OCI-LY7 (cell line): ENCODE results near the gene C5orf15. TPM values are rescaled to one million over a fixed set of nuclear protein-coding genes. Genes with fewer than 3 reads are reported as not detected.
A peak's percentile ranks its signal among the peaks of the same experiment; 100 is the strongest.

ENCODE experiments used
- BruUV-seq: library from RNA; stranded (reverse); fragments of 400-500 nt; replicated peaks from 2 replicates; lab custom pipeline; 2021; lab: Mats Ljungman, UMichigan
- CTCF ChIA-PET: fragments of 300-600 bp; sonication (Branson Sonifier 250); formaldehyde crosslinking; loops from one replicate; lab custom pipeline; 2022; ENCODE audit warnings: antibody characterized with exemption; ENCODE audit not compliant: unreplicated experiment; lab: Charles Lee
- POLR2A ChIA-PET: fragments of 300-600 bp; sonication (Branson Sonifier 250); formaldehyde crosslinking; loops from one replicate; lab custom pipeline; 2022; ENCODE audit warnings: antibody characterized with exemption; lab: Charles Lee
- DNase-seq: peaks from one replicate; pipeline ENCODE4 v3.0.0-alpha.2; 2015; ENCODE audit warnings: low spot score
- H2AFZ ChIP-seq: fragments of 200-600 bp; sonication (generic), shearing (Covaris generic); 2 replicates; pipeline ENCODE4 v1.6.1; 2014; ENCODE audit warnings: mild to moderate bottlenecking, antibody characterized with exemption, low read length, moderate library complexity
- H3K27ac ChIP-seq: fragments of 200-600 bp; sonication (generic); 2 replicates; pipeline ENCODE4 v1.5.1; 2014; ENCODE audit warnings: mixed run types, low read depth, mild to moderate bottlenecking, moderate library complexity, low read length, inconsistent platforms; ENCODE audit not compliant: poor library complexity, severe bottlenecking
- H3K36me3 ChIP-seq: fragments of 200-600 bp; sonication (generic); 2 replicates; pipeline ENCODE4 v1.6.1; 2014; ENCODE audit warnings: mild to moderate bottlenecking, antibody characterized with exemption, low read length, moderate library complexity, mixed read lengths; ENCODE audit not compliant: insufficient read depth
- H3K4me1 ChIP-seq: fragments of 200-600 bp; sonication (generic); 2 replicates; pipeline ENCODE4 v1.5.1; 2014; ENCODE audit warnings: mild to moderate bottlenecking, low read length; ENCODE audit not compliant: insufficient read depth, poor library complexity, severe bottlenecking
- H3K4me2 ChIP-seq: fragments of 200-600 bp; sonication (generic); 2 replicates; pipeline ENCODE4 v1.6.1; 2014; ENCODE audit warnings: mild to moderate bottlenecking, low read length
- H3K4me3 ChIP-seq: fragments of 200-600 bp; sonication (generic); 2 replicates; pipeline ENCODE4 v1.5.1; 2014; ENCODE audit warnings: mild to moderate bottlenecking, low read depth, low read length; ENCODE audit not compliant: poor library complexity, severe bottlenecking
- H3K79me2 ChIP-seq: fragments of 200-600 bp; sonication (generic); 2 replicates; pipeline ENCODE4 v1.6.1; 2016; ENCODE audit warnings: low read depth, mild to moderate bottlenecking, low read length, moderate library complexity, mixed read lengths; ENCODE audit not compliant: insufficient read depth
- H3K9me2 ChIP-seq: fragments of 200-600 bp; sonication (generic); 2 replicates; pipeline ENCODE4 v1.6.1; 2016; ENCODE audit warnings: mild to moderate bottlenecking, low read length, mixed read lengths; ENCODE audit not compliant: insufficient read depth
- H3K9me3 ChIP-seq: fragments of 200-600 bp; sonication (generic); 2 replicates; pipeline ENCODE4 v1.6.1; 2014; ENCODE audit warnings: mild to moderate bottlenecking, mixed run types, low read length, mixed read lengths
- H4K20me1 ChIP-seq: fragments of 200-600 bp; sonication (generic); 2 replicates; pipeline ENCODE4 v1.6.1; 2014; ENCODE audit warnings: mild to moderate bottlenecking, antibody characterized with exemption, low read length, moderate library complexity, mixed read lengths; ENCODE audit not compliant: insufficient read depth
- CTCF ChIP-seq: fragments of 200-600 bp; sonication (generic); conservative IDR thresholded peaks from 2 replicates; pipeline ENCODE4 v1.5.1; 2014; ENCODE audit warnings: mild to moderate bottlenecking, antibody characterized with exemption, low read length, moderate library complexity, mixed read lengths
- EZH2phosphoT487 ChIP-seq: fragments of 200-600 bp; sonication (generic); IDR thresholded peaks from 2 replicates; pipeline ENCODE4 v1.6.1; 2018; ENCODE audit warnings: low read depth, borderline replicate concordance, mild to moderate bottlenecking, mixed run types, antibody characterized with exemption, low read length, moderate library complexity, mixed read lengths
- intact Hi-C: fragments of 100-400 bp; cut with micrococcal nuclease; formaldehyde crosslinking; loops from one replicate; pipeline ENCODE4 v1.10.0; 2022; ENCODE audit not compliant: unreplicated experiment
- total RNA-seq, 2 experiments: library from RNA; depleted of rRNA in 1 of 2; stranded (reverse); fragments of >200 nt in 1 of 2; shearing (Covaris generic) in 1 of 2; gene quantifications; 2 replicates each; pipeline ENCODE4 v1.2.3, GENCODE V29; 2014 to 2022

Gene C5orf15
- total RNA-seq, 2 experiments from 2014 or later = 32.2 to 46.4 TPM

GRCh38 chr5:133993185-133993936 lies 24.9 kb upstream of the C5orf15 start:
- H2AFZ ChIP-seq = no peak overlapping the region
- ChIA-PET CTCF (interaction anchor here (1.2 kb wide), 1 partner anchor 23 kb away, joined by 3 read pairs; no protein-coding TSS in a partner anchor), POLR2A (interaction anchor here (0.9 to 3.9 kb wide), 4 partner anchors 10 to 216 kb away, joined by 3 to 24 read pairs (median 3); no protein-coding TSS in a partner anchor)
- TF ChIP-seq CTCF (no peak), EZH2phosphoT487 (no peak)
- no peak overlapping the region for H3K4me3 ChIP-seq
- peaks cover 52% of the 10 kb centered on the region for H3K4me1 ChIP-seq
- no peak overlapping the region for H3K27ac ChIP-seq
- intact Hi-C loops = no loop called here
- H3K9me3 ChIP-seq = no peaks in the 10 kb centered on the region
- DNase-seq = no peak
- H4K20me1 ChIP-seq = peaks cover 38% of the 10 kb centered on the region
- peaks cover 57% of the 10 kb centered on the region for H3K36me3 ChIP-seq
- no TSS peak for BruUV-seq
- H3K79me2 ChIP-seq = peaks cover 73% of the 10 kb centered on the region
- no peaks in the 10 kb centered on the region for H3K9me2 ChIP-seq
- peak overlapping the region; percentile 30; the same call in 1 of the 2 replicates for H3K4me2 ChIP-seq

GRCh38 chr5:133992429-133993155 lies 24.2 kb upstream of the C5orf15 start:
- peak overlapping the region; percentile 6 for H3K27ac ChIP-seq
- intact Hi-C loops = no loop called here
- no peaks in the 10 kb centered on the region for H3K9me3 ChIP-seq
- TF ChIP-seq CTCF (no peak), EZH2phosphoT487 (no peak)
- H3K9me2 ChIP-seq = no peaks in the 10 kb centered on the region
- CTCF ChIA-PET = interaction anchor here (1.2 kb wide), 1 partner anchor 23 kb away, joined by 3 read pairs; no protein-coding TSS in a partner anchor
- peak overlapping the region; percentile 30 for H3K4me2 ChIP-seq
- POLR2A ChIA-PET = interaction anchor here (0.6 to 3.9 kb wide), 4 partner anchors 10 to 98 kb away, joined by 3 to 24 read pairs (median 4); no protein-coding TSS in a partner anchor
- H2AFZ ChIP-seq = no peak overlapping the region
- peaks cover 64% of the 10 kb centered on the region for H3K36me3 ChIP-seq
- H4K20me1 ChIP-seq = peaks cover 38% of the 10 kb centered on the region
- no peak overlapping the region for H3K4me3 ChIP-seq
- H3K79me2 ChIP-seq = peaks cover 65% of the 10 kb centered on the region
- BruUV-seq = no TSS peak
- peak; percentile 45 for DNase-seq
- H3K4me1 ChIP-seq = peaks cover 52% of the 10 kb centered on the region
